Thoracic aorta (tissue), 2 donors: ENCODE results near the gene PIAS1. TPM values are rescaled to one million over a fixed set of nuclear protein-coding genes. Genes with fewer than 3 reads are reported as not detected.

Experiments
- ATAC-seq: fragments of 150-250 bp; one replicate; pipeline ENCODE4 v1.8.0; 2017; ENCODE audit warnings: low read depth; ENCODE audit not compliant: insufficient number of reproducible peaks, low FRiP score
- DNase-seq: peaks from one replicate; pipeline ENCODE4 v3.0.0-alpha.2; 2020; ENCODE audit warnings: low spot score
- H3K27ac ChIP-seq, 2 donors: fragments of 200-600 bp; sonication (generic); 1 replicate in 1 of 2; 2 replicates in 1 of 2; pipeline ENCODE4 v1.5.1; 2016; ENCODE audit warnings: mild to moderate bottlenecking in 2 of 2, moderate library complexity in 2 of 2
- H3K27me3 ChIP-seq: fragments of 200-600 bp; sonication (generic); replicated peaks from 2 replicates; pipeline ENCODE4 v1.6.0; 2016; ENCODE audit warnings: mild to moderate bottlenecking; ENCODE audit not compliant: insufficient read depth
- H3K36me3 ChIP-seq: fragments of 200-600 bp; sonication (generic); one replicate; pipeline ENCODE4 v1.5.1; 2016
- H3K4me1 ChIP-seq, 2 donors: fragments of 200-600 bp; sonication (generic); 1 replicate in 1 of 2; 2 replicates in 1 of 2; pipeline versions ENCODE4 v1.5.1 to v1.6.0; 2016; ENCODE audit warnings: low read depth in 2 of 2, mild to moderate bottlenecking in 1 of 2; ENCODE audit not compliant: control insufficient read depth in 1 of 2
- H3K4me3 ChIP-seq: fragments of 200-600 bp; sonication (generic); 2 replicates; pipeline ENCODE4 v1.5.1; 2016; ENCODE audit warnings: mild to moderate bottlenecking
- H3K9me3 ChIP-seq: fragments of 200-600 bp; sonication (generic); 2 replicates; pipeline ENCODE4 v1.5.1; 2016
- CTCF ChIP-seq: fragments of 200-600 bp; sonication (generic); IDR thresholded peaks from one replicate; pipeline ENCODE4 v1.5.1; 2019; ENCODE audit warnings: antibody characterized with exemption
- total RNA-seq, 2 donors: library from RNA; depleted of rRNA; stranded (reverse); fragments of >200 nt; gene quantifications; one replicate each; pipeline versions ENCODE4 v1.1.0 to v1.2.3, GENCODE V29; 2016

The PIAS1 gene
- total RNA-seq, 2 donors from 2014 or later: 45.1 to 74.1 TPM

DNA sequence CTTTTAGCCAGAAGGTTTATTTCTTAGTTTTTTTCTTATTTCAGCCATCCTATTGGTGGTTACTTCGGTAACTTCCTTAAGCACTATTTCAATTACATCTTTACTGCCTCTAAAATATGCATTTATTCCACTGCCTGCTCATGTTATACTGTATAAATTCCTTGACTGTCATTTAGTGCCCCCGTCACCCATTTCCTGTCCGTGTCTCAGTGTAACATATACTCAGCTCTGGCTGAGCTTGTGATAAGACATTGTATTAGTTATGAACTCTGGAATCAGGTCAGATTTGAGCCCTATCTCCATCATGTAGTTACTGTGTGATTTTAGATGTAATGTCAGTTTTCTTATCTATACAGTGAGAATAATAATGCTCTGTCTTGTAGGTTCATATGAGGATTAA, 24.2 kb downstream of the PIAS1 start:
- Histone ChIP-seq H3K4me3 (no peak overlapping the region), H3K36me3 (no peaks in the 10 kb centered on the region), H3K27ac (no peak overlapping the region), H3K27me3 (no peaks in the 10 kb centered on the region), H3K9me3 (no peaks in the 10 kb centered on the region), H3K4me1 (peaks cover 19 to 64% of the 10 kb centered on the region in 2 donors)
- TF ChIP-seq CTCF: no peak
- DNase-seq: no peak
- ATAC-seq: no peak

DNA sequence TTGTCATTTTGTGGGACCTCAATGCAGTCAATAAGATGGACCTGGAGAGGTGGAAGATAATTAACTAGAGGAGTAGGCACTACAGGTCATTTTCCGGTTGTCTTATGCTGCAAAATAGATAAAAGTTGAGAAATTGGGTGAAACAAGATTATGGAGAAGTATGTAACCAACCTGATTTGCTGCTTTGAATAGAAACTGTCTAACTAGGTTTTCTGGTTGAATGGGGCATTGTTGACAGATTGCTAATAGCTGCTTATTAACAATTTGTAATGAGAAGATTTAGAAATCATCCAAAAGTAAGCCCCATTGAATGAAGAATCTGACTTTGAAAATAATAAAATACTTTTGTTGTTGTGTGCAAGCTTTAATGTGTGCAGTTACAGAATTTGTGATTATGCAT, 26.2 kb downstream of the PIAS1 start:
- no peaks in the 10 kb centered on the region for H3K27me3 ChIP-seq
- no peak for ATAC-seq
- H3K36me3 ChIP-seq: no peaks in the 10 kb centered on the region
- DNase-seq: no peak
- H3K4me3 ChIP-seq: no peak overlapping the region
- peaks cover 25 to 79% of the 10 kb centered on the region in 2 donors for H3K4me1 ChIP-seq
- no peaks in the 10 kb centered on the region for H3K9me3 ChIP-seq
- TF ChIP-seq CTCF: no peak
- H3K27ac ChIP-seq: no peak overlapping the region

GRCh38 chr15:68080783-68081182, 26.7 kb downstream of the PIAS1 start:
- H3K27ac ChIP-seq: no peak overlapping the region
- ATAC-seq (no peak), DNase-seq (no peak)
- H3K27me3 ChIP-seq: no peaks in the 10 kb centered on the region
- no peaks in the 10 kb centered on the region for H3K36me3 ChIP-seq
- no peak overlapping the region for H3K4me3 ChIP-seq
- H3K9me3 ChIP-seq: no peaks in the 10 kb centered on the region
- H3K4me1 ChIP-seq: peaks cover 25 to 76% of the 10 kb centered on the region in 2 donors
- TF ChIP-seq CTCF: no peak

GRCh38 chr15:68081869-68082505, 27.9 kb downstream of the PIAS1 start:
- peaks cover 22 to 64% of the 10 kb centered on the region in 2 donors for H3K4me1 ChIP-seq
- H3K27ac ChIP-seq: no peak overlapping the region
- no peaks in the 10 kb centered on the region for H3K36me3 ChIP-seq
- ATAC-seq: no peak
- no peak for DNase-seq
- no peaks in the 10 kb centered on the region for H3K9me3 ChIP-seq
- no peak overlapping the region for H3K4me3 ChIP-seq
- no peak for TF ChIP-seq CTCF
- no peaks in the 10 kb centered on the region for H3K27me3 ChIP-seq

GRCh38 chr15:68082735-68083134, 28.6 kb downstream of the PIAS1 start:
- no peak for ATAC-seq
- Histone ChIP-seq H3K4me1 (peaks cover 24 to 57% of the 10 kb centered on the region in 2 donors), H3K27ac (no peak overlapping the region), H3K9me3 (no peaks in the 10 kb centered on the region), H3K27me3 (no peaks in the 10 kb centered on the region), H3K36me3 (peaks cover 4% of the 10 kb centered on the region), H3K4me3 (no peak overlapping the region)
- no peak for DNase-seq
- no peak for TF ChIP-seq CTCF
